G401.6 (cell line): ENCODE data around the gene KAZALD1.

Experiments
- FAIRE-seq: peaks from 2 replicates; lab custom pipeline; 2012; peaks lifted over from hg19 to GRCh38; lab: Jason Lieb, UNC

The KAZALD1 gene

DNA sequence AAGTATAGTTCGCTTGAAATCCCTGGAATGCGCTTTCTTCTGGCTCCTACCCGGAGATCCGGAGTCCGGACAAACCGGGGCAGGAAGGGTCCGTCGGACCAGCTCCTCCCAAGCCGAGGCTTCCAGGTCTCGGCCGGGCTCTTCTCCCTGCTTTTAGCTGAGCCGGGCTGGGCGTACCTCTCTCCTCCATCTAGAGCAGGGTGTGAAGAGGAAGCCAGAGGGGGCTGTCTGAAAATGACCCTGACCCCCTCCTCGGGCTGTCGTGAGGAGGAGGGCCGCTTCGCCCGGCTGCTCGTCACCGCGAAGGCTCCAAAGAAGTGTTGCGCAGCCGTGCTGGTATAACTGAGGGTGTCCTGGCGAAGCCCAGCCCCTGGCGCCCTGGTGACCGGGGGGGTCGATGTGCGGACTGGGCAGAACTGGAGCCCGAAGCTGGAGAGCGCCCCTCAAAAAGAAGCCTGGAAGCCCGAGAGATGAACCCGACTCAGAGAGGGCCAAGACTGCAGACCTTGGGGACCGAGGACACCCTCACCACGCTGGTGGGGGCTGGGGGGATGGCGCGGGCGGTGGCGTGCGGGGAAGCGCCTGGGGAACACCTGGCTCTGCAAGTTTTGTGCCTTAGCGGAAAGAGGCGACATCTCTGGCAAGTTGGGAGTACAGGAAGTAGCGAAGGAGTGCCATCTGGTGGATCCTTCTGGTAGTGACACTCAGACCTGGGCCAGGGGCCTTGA is 5.7 kb downstream of the KAZALD1 start:
- FAIRE-seq, result no peak

DNA sequence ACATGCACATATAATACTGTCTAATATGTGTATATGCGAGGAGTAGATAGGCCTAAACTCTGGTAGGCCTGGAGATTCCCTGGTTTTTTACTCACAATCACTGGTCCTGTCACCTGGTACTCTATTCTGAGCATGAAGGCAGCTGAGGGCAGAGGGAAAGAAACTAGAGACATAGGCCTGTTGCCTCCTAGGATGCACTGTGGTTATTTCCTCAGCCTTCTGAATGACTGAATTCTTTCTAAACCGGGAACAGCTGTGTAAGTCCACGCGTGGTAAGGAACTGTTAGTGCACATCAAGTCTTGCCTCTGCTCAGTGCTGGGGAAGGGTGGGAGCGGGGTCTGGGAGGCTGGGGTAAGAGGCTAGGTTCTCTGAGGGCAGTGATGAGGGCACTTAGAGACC is 7.7 kb downstream of the KAZALD1 start:
- no peak for FAIRE-seq

DNA sequence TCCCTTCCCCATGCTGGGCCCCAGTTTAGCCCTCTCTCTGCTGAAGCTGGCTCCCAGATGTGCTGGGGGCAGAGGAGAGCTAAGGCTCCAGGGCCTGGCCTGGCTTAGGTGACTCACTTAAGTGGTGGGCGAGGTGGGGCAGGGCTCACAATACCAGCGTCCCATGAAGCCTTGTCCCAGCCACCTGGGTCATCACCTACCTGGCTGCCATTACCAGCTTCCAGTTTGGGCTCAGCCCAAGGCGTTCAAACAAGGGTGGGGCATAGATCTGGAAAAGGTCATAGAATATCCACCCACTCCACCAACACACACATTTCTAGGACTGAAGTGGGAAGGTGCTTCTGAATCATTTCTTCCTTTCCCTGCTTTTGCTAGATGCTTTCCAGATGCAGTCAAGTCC is 8.3 kb downstream of the KAZALD1 start:
- no peak for FAIRE-seq

DNA sequence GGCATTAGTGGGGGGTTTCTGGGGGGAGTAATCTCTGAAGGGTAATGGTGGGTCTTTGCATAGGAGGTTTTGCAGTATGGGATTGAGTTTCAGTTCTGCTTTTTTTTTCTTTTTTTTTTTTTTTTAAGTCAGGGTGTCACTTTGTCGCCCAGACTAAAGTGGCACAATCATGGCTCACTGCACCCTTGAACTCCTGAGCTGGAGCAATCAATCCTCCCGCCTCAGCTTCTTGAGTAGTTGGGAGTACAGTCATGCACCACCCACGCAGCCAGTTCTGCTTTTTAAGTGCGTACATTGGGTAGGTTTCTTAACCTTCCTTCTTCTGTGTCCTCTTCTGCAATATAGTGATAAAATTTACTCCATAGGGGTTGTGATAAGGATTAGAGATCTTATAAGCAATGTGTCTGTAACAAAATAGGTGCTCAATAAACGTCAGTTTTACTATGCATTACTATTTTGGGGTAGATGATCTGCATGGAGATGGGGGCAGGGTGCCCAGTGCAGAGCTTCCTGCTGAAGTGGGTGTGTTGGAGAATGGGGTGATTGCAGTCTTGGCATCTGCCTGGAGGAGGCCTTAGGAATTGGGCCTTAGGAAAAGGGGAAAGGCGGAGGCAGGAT is 9.6 kb downstream of the KAZALD1 start:
- no peak for FAIRE-seq

DNA sequence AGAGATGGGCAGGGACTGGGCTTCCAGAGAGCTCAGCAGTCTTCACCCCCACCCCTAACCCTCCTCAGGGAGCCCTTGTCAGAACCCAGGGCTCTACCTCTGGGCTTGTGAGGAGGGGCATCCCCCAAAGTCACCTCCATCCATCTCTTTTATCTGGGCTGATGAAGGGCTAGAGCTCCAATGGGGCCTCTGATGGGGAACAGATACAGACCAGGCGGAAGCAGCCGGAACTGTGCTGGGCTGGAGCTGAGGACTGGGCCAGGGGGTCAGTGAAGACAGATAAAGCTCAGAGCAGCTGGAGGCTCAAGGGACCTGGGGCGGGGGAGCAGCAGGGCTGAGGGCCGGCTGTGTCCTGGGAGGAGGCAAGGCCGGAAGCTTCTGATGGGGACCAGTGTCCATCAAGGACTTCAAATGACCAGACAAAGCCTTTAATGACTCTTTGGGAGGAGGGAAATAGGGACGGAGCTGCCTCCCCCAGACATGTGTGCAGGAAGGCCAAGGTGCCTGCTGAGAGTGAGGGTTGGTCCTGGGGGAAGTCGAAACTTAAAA is 10.2 kb downstream of the KAZALD1 start:
- no peak for FAIRE-seq

DNA sequence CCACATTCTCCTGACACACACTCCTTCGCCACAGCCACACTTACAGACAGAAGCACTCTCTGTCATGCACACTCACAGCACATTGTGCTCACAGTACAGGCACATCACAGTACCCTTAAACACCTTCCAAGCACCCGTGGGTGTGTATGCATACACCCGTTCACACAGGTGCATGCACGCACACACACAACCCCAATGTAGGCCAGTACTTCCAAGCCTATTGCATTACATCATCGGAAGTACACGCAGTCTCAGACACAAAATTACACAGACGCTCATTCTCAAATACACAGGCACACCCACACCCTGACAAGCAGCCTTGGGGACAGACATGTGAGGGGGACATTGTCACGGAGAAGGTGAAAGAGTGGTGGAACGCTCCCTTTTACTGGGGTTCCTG is 11.1 kb downstream of the KAZALD1 start:
- no peak for FAIRE-seq

DNA sequence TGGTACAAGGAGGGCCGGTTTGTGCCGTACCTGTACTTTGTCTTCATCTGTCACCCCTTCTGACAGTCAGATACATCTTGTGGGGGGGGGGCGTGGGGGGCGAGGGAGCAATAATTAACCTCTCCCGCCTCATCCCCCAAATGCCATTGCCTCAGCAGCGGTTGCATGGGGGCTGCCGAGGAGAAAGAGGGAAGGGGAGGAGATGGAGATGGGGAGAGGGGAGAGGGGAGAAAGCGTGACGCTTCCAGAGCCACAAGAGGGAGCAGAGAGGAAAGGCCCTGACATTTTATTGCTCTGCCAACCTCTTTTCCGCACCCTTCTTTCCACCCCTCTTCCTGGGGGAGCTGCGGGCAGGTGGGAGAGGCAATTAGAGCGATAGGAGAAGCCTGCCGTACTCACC is 11.8 kb downstream of the KAZALD1 start:
- no peak for FAIRE-seq

DNA sequence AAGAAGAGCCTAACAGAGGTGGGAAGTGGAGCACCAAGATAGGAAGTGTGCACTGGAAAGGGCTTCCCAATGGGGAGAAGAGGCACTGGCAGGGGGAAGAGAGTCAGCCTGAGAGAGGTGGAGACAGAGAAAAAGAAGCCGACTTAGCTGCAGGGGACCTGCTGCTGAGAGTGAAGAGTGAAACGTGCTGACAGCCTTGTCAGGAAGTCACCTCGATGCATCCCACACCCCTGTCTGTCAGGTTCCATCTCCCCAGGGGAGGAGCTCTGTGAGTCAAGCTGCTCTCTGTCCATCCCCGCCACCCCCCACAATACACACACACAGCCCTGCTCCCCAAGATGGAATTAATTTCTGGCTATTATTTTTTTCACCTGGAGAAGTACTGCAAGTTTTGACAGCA is 14.0 kb downstream of the KAZALD1 start:
- no peak for FAIRE-seq

DNA sequence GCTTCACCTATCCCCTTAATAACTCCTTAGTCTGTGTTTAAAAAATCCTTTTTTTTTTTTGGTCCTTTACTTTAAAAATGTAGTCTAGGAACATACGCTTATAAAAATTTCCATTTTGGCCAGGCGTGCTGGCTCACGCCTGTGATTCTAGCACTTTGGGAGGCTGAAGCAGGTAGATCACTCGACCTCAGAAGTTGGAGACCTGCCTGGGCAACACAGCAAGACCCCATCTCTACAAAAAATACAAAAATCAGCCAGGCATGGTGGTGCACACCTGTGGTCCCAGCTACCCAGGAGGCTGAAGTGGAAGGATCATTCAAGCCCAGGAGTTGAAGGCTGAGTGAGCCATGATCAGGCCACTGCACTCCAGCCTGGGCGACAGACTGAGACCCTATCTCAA is 14.8 kb downstream of the KAZALD1 start:
- FAIRE-seq, result no peak

DNA sequence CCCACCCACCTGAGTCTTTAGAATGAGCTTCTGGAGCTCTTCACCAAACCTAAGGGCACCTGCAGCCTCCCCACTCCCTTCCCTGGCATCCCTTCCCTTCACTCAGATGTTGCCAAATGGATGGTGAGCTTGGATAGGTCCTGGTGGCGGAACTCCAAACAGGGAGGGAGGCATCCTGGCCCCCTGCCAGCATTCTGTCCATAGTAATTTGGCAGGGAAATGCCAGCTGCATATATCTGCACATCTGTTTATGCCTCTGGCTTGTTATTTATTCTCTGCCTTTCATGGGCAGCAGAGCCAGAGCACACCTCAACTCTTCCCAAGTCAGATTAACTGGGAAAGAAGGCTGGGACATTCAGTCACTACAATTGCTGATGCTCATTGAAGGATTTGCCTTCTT is 18.1 kb downstream of the KAZALD1 start:
- FAIRE-seq, result no peak

DNA sequence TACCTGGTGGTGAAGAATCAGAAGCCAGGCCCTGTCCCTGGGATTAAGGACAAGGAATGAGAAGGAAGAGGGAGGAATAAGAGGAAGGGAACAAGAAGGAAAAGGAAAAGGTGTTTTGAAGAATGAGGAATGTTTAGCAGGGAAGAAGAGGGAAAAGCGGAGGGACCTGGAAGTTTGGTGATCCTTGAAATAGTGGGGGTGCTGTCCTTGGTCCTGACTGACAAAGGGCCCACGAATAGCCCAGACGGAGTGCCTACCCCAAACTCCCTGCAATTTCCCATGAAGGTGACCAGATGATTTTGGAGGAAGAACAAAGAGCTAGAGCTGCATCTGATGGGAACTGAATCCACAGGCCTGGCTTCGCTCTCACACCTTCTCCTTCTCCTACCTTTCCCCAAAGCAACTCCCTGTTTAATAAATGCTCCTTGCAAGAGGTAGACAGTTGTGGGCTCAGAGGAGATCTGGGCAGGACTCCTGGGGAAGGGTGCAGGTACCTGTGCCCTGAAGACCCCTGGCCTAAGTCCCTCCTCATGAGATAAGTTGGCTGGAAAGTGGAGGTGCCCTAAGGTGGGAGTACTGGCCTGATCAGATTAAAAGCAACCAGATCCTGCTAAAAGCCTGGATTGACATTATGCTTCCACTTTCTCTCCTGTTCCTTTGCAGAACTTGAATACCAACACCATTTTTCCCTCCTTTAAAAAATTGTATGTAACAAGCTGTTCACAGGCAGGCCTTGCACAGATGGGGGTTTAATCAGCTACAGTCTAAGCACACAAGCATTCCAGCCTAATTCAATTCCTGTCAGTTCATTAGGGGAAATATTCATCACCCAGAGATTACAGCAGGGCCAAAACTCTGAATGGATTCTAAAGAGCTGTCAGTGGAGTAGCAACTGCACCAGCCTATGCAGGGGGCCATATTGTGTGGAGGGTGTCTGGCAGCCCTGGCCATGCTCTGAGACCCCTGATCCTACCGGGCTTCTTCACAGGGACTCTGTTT is 19.4 kb downstream of the KAZALD1 start:
- FAIRE-seq, result no peak

DNA sequence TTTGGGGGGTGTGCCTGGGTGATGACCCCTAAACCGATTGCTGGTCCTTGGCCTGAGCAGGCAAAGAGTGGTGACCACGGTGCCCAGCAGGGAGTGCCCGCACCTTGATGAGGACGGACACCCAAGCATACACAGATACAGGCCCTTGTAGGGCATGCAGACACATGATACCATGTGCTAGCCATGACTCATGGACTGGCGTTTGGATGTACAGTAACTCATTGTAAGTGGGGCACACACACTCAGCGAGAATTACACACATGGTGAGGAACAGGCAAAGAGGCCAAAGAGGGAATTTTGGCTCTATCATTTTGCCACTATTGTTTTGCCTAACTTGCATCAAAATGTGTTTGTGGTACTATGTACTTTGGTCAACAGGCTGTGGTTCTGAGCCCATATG is 24.1 kb downstream of the KAZALD1 start:
- FAIRE-seq, result no peak

DNA sequence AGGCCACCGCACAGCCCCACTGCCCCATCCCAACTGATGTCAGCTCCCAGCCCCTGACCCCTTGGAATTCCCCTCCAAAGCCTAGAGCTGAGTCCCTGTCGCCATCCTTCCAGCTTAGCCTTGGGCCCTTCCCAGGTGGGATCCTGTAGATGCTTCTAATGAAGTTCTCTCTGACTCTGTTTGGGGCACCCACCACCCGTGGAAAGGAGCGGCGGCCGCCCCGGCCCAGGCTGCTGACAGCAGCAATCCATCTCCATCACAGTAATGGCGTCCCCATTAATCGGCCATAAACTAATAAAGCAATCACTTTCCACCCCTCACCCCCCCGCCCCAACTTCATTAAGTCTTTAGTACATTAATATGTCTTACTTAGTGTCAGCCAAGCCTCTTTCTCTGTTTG is 25.6 kb downstream of the KAZALD1 start:
- no peak for FAIRE-seq

DNA sequence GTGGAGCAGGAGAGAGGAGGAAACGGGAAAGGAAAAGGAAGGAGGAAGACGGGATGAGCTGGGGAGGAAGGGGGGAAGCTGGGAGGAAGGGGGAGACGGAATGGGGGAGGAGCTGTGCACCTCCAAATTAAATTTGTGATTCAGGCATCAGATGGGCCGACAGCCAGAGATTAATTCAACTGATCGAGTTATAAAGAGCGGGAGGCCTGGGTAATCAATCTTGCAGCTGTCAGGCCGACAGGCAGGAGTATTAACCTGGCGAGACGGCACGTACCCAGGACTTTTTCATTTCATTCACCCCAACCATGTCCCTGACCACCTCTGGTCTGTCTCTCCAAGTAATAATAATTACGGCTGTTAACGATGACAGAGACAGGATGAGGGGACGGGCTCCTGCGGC is 26.2 kb downstream of the KAZALD1 start:
- no peak for FAIRE-seq

DNA sequence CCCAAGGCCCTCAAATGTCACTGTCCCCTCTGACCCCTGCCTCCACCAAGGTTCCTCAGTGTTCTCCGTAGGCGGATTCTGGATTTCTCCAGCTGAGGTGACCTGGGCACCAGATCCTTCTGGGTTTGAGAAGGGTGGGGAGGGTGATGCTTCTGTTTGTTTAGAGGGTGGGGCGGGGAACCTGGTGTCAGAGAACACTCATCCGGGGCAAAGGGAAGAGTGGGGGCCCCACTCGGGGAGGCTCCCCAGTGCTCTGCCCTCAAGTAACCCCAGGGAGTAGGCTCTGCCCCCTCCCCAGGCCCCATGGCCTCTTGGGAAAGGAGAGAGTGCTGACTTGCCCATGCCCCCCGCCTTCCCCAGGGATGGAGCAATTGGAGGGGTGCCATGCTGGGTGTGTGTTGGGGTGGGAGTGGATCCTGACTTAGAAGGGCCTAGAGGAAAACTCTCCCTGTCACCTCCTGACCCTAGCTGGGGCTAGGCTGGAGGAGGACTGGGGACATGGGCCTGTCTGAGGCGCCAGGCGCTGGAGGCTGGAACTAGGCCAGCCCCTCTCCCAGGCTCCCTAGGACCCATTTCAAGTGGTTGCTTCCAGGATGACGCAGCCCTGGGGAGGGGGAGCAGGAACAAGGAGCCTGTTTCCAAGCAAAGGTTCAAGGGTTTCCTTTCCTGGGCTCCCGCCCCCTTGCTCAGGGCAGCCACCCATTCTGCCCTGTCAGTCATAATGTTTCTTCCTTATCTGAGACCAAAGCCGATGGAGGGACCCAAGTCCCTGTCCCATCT is 27.9 kb downstream of the KAZALD1 start:
- FAIRE-seq, result no peak

DNA sequence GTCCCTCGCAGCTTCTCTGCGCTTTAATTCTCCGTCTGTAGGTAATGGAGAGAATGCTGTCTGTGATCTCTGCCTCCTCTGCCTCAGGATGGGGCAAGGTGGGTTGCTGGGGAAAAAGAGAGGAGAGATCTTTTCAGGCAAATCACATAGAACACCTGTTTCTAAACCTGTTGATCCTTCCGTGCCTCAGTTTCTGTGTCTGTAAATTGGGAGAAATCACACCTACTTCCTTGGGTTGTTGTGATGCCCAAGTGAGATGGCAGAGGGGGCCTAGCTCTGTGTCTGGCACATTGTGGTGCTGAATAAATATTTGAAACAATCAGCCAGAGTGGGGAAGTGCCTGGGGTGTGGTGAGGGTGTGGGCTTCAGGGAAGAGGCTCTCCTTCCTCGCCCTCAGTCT is 28.8 kb downstream of the KAZALD1 start:
- FAIRE-seq, result no peak

DNA sequence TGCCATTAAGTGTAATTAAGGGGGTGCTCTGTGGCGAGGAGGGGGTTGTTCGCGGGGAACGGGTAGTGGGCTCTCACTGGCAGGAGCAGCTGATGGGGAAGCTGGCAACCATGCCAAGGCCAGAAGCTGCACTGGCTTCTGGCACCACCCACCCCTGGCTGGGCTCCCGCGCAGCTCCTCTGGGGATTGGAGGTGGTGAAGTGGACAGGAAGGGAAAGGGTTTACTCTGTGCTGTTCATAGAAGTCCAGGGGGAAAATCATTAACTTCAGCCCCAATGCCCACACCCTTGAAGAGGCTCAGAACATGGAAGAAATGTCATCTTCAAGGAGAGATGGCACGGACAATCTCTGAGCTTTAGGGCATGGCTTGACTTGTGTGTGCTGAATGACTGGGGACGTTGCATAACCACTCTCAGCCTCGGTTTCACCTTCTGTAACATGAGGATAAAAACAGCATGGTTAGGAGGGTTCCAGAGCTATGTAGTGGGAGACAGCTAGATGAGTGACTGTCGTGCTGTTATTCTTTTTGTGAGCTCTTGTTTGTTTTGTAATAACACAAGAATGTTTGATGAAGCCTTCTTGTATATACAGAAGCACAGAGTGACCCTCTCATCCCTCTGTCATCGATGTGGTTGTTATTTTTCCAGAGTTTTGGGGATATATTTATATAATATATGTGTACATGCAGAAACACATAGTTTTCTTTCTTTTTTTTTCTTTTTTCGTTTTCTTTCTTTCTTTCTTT is 29.9 kb downstream of the KAZALD1 start:
- FAIRE-seq, result no peak

DNA sequence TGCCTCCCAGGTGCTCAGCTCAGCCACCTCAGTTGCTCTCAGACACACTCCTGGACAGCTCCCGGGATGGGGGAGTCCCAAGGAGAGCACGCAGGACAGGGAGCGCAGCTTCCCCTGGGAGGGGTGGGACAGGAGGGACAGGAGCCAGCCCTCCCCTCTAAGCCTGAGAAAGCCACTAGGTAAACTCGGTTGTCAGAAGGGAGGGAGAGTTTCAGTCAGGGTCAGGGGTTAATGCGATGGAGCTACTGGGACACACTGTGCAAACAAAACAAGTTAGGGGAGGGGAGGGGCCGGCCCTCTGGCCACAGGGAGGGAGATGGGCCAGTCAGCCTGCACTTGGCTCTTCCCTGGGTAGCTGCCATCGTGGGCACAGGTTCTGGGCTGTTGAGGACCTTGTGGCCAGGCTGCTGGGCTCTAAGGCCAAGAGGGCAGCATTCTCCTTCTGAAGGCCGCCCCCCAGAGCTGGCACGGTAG is 31.1 kb downstream of the KAZALD1 start:
- no peak for FAIRE-seq

DNA sequence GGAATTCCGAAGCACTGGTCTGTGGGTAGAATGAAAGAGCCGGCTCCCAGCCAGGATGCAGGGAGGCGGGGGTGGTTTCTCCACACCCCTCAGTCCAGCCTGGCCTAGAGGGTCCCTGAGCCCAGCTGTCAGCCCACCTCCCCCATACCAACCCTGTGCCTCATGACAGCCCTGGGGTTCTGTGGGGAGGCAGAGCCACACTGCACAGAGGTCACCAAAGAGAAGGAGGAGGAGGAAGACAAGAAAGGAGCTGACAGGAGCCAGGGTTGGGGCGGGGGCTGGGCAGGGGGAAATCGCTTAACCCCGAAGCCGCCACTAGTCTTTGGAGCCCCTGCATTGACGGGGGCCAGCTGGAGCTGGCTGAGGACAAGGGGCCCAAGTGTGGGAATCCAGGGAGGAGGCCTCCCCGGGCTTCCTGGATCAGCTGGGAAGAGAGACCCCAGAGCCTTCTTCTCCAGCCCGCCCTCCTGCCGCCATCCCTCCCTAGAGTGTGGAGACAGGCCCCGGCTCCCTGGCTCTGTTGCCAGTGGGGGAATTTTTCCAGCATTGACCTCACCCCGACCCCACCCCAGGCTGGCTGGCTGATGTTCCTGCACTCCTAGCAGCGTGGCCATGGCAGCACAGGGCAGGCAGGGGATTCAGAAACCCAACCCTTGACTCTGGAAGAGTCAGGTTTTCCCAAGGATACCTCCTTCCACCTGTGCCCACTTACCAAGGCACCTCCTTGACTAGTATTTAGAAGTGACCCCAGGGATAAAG is 32.5 kb downstream of the KAZALD1 start:
- FAIRE-seq, result no peak

DNA sequence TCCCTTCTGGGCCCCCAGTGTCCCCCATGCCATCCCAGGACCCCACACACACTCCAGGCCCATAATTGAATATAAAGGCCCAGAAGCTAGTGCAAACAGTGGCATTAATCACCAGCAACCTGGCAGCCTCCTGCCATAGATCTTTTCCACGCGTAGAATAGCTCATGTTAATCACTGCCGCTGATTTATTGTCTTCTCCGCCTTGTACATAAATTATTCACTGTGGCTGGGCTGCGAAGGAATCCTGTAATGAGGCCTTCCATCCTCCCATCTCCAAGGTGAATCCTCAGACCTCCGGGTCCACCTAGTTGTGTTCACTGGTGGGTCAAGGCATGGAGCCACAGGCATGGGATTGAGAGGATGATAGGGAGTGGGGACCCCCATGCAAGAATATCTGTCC is 33.2 kb downstream of the KAZALD1 start:
- FAIRE-seq, result no peak
